GM20431 (cell line): ENCODE results near the gene PCSK6.

Experiments
- in situ Hi-C: fragments of 300-500 bp; cut with MseI, MboI; formaldehyde crosslinking; loops from one replicate; pipeline ENCODE4 v1.15.0; 2020; ENCODE audit warnings: low sequenced_read_pairs; ENCODE audit not compliant: unreplicated experiment

Gene PCSK6

DNA sequence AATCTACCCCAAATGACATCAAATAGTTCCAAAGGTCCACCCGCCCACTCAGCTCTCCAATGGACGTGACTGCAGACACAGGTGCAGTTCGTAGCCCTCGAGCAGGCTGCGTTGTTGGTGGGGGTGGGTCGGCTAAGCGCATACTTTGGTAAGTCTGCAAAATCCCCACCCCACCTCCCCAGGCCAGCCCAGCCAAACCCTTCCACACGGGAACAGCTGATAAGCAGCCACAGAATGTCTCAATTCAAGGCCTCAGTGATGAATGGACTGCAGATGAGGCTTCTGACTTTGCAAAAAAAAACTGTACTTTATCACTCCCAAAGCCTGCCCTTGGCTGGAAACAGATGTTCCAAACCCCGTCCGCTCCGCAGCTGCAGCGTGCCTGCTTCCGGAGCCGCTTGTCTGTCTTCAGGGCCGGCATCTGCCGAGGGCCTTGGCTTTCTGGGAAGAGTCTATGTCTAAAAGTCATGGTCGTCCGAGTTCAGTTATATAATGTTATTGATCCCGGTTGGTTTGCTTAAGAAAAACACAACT lies 38.2 kb downstream of the PCSK6 start:
- in situ Hi-C loops, result no loop called here

DNA sequence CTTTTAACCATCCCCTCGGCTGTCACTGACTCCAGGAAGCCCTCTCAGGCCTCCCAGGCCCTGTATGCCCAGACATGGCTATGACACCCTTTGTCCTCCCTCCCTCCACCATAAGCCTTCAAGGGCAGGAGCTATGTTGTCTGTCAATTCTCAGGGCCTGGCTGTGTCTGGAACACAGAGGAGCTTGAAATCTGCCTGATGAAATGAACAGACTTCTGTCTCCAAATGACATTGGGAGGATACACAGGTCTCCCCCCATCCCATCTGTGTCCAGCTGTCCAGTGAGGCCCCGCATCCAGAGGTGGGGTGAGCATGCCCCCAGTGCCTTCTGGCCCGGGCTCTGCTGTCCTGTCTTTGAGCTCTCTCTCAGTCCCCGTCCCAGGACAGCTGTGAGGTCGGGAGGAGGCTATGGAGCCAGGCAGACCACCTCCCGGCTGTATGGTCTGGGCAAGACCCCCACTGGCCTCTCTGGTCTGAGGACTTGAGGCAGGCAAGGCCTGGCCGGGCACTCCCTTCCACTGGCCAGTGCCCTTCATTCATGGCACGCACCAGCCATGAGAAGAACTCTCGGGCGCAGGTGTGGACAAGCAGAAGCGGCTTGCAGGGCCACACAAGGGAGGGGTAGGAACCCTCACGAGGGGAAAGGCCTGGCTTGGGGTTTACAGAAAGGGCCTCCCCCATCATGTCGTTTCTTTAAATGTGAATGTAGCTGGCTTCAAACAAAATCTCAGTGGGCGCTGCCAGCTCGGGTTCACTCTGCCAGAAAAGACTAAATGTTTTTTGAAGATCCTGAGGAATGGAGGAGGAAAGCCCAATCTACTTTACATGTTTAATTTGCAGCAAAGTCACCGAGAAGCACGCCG lies 38.9 kb downstream of the PCSK6 start:
- in situ Hi-C loops, result no loop called here

DNA sequence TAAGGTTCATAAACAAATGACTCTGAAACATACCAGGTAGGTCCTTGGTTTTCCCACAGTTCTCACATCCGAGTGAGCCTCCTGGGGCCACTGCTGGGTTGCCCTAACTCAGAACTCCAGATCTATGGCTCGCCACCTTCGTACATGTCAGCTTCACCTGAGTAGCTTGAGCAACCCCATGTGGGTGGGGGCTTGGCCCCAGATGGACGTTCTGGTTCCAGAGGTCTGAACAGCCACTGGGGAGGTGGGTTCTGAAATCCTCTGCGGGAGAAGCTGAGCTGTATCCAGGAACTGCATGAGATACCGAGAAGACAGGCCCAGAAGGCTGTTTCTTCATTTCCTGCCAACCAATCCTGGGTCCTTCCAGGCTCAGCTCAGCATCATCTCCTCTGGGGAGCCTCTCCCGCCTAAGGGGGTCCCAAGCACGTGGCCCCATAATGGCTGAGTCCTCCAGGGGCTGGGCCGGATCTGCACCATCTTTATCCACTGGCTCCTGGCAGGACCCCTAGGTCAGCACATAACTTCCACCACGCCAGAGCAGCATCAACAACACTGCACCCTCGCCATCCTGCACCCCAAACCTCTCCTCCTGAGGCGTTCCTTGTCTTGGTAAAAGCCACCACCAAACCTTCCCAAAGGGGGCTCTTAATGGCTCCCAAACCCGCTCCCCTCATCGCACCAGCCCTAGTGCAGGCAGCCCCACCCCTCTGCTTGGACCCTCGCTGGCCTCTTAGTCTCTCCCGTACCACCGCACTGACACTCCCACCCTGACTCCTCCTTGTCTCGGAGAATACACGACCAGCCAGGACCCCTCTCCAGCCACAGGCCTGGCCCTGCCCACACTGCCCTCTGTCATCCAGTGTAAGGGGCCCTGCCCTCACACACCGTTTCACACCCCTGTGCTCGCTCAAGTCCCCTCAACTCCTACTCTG lies 39.8 kb downstream of the PCSK6 start:
- in situ Hi-C loops, result no loop called here

DNA sequence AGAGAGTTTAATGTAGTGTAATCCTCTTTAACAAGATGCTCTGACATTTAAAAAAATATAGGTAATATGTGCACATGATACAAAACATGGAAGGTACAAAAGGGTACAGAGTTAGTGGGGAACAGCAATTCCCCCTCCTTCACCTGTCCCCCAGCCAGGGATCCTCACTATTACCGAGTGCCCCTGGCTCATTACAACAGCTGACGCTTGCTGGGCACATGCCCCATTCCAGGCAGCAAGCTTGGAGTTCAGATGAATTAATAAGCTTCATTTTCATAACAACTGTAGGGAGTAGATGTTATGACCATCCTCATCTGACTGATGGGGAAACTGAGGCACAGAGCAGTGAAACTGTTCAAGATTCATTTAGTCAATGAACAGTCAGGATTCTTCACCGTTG lies 41.2 kb downstream of the PCSK6 start:
- in situ Hi-C loops, result no loop called here

DNA sequence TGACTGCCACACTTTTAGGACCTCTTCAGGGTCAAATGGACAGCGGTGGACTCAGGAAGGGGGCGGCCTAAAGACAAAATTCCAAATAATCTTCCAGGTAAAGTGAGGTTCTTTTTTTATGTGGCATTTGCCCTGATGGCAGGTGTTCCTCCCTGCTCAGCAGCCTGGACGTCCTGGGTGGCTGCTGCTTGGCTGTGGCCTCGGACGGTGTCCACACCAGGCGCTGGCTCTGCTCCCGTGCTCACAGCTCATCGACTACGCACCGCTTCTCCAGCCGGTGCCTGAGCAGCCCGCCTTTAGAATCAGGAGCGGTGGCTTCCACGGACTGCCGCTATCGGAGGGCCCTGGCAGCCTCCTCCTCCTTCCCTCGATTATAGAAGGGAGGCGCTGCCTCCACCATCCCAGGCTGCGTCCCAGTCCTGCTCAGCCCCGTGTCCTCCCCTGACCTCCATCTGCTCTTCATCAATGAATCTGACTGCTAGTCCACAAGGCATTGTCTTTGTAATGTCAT lies 41.9 kb downstream of the PCSK6 start:
- in situ Hi-C loops, result no loop called here

DNA sequence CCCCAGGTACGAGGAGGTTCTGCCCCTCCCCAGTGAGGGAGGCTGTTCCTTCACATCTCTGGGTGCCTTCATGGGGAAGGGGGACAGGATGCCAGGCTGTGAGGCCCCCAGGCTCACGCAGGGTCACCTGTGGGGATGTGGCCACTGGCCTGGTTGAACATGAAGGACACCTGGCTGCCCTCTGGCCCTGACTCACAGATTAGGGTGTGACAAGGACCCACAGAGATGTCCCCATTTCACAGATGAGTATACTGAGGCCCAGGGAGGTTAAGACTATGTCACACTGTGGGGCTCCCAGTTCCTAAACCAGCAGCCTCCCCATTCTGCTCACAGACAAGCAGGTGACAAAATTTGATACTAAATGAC lies 42.4 kb downstream of the PCSK6 start:
- in situ Hi-C loops, result no loop called here

DNA sequence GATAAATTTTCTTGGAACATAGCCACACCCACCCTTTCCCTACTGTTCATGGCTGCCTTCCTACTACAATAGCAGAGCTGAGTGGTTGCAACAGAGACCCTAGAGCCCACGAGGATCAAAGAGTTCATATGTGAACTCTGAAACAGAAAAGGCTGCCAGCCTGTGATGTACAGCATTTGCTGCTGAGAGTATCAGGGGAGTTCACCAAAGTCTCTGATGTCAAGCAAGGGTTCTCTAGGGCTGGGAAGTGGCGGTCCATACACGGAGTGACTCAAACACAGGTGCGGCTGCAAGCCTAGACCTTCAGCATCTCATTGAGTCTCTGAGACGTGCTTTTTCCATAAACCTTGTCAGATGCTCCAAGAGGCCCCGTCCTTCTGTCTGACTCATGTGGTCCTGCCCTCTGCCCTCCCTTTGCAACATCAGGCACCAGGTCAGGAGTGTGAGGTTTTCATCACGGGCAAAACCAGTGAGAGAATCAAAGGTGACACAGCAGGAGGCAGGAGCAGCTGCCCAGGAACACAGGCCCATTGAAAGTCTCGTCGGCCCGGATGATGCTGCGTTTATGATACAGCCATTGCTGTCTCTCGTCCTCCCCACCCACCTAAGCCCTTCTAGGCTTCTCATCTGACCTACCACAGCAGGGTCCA lies 42.9 kb downstream of the PCSK6 start:
- in situ Hi-C loops, result no loop called here

DNA sequence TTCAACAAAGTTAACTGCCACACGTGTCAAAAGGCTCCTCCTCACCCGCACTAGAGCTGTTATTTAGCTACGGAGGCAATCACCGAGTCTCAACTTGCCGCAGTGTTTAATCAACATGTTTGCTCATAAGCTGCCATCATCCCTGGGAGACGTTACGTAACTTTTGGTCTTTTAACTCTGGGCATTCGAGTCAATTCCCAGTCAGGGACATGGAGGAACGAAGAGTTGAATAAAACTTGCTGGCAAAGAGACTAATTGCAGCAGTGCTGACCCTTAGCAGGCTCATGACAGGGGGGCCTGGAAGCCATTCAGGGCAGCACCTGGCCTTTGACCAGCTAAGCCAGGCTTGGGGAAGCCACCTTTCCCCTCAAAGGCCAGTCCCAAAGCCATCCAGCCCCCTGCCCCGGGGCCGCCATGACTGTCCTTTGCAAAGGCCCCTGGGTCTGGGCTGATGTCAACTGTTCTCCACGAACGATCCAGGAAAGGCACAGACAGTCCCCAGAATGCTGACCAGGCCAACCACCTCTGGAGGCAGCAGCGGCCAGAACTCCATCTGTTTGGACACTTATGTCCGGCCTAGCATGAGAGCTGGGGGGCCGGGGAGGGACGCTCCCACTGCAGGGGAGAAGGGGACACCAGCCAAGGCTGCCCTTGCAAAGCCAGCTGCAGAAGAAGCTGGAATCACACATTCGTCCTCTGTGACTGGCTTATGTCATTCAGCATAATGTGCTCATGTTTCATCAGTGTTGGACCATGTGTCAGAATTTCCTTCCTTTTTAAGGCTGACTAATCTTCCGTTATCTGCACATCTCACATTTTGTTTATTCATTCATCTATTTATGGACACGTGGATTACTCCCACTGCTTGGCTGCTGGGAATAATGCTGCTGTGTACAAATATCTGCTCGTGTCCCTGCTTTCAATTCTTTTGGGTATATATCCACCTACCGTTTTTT lies 43.7 kb downstream of the PCSK6 start:
- in situ Hi-C loops, result no loop called here

DNA sequence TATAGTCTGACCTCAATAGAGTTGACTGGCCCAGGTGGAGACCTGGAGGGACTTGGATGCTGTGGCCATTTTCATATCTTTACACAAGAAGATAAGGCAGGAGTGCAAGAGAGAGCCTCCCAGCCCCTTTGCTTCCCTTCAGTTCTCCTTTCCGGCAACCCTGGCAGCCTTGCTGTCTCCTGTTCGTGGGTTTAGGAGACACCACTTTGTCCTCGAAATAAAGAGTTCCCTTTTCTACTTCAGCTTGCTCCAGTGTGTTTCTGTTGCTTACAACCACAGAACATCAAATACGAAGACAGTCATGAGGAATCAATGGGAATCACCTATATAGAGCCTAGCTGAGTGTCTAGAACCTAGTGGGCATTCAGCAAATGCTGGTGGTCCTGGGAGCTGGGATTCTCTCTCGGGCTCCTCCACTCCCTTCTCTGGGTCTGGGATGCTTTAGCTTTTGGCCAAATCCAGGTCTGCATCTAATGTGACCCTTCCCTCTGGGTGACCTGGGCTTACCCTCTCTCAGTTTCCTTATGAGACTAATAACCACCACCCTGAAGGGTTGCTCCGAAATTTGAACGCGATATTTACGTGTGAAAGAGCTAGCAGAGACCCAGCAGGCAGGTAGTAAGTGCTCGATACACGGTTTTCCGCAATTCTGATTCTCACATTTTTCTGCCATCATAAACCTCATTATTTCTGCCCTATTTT lies 44.5 kb downstream of the PCSK6 start:
- in situ Hi-C loops, result no loop called here

DNA sequence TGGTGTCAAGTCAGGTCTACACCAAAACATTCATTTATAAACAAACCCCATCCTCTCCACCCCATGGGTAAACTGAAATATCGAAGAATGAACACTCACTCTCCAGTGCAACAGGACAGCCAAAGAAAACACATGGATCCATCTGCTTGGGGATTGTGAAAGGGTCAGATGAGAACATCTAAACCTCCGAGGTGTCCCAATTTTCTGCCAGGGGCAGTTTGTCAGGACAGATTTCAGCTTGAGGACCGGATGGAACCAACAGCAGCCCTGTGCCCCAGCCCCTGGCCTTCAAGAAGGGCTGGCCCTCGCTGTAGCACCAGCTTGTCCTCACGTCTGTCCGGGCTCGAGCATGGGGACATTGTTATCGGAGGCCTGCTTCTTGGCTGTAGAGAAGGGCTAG lies 45.5 kb downstream of the PCSK6 start:
- in situ Hi-C loops, result no loop called here

DNA sequence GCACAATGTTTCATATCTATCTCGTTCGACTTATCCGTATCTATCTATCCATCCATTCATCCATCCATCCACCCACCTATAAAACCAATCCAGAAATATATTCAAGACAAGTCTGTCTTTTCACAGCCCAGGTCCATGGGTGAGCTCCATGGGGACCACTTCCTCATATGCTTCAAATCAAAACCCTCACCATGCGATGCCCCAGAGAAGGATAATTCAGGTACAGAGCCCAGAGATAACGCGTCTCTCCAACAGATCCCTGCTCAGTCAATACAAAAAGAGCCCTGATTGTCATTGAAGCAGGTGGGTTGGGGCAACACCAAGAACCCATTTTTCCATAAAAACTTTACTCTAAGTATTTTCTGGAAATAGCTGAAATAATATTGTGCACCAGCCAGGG lies 47.2 kb downstream of the PCSK6 start:
- in situ Hi-C loops, result no loop called here

DNA sequence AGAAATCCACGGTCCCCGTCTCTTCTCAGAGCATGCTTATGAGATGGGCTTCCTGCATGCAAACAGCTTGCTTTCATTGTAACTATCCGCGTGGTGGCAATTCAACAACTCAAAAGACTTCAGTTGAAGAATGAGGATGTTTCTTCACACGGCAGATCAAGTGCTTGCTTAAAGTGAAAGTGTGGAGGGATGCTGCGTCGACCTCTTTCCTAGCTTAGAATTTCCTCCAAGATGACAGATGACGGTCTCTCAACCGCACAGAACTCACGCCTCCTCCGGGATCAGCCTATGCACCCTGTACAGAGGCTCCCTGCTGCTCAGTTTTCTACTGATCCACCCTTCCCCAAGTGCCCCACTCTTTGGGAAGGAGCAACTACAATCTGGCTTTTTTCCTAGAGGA lies 47.8 kb downstream of the PCSK6 start:
- in situ Hi-C loops, result no loop called here

DNA sequence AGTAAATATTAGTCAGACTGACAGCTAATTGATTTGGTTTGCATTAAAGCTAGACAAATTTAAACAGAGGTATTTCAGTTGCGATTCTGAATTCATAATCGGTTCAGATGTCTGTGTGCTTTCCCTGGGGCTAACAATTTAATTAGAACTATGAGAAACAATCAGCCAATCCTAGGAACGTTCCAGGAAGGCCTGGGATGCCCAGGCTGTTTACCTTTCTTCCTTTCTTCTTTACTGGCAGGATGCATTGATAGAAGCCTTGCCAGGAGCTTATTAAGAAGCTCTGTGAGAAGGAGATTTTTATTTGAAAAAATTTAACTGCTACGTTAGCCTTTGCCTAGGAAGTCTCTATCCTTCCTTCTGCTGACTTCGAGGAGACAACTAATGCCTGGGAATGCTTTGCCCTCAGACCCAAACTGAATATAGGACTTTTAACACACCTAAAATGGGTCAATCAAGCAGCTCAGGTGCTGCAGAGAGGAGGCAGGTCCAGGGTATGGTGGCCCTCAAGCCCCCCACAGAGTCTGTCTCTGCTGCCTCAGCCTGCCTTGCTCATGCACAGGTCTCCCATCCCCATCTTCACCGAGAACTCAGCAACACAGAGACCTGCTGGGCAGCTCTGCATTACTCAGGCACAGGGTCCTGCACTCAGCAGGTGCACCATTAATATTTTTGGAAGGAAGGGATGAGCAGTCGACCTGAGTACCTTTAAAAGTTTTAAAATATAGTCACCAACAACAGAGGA lies 48.5 kb downstream of the PCSK6 start:
- in situ Hi-C loops, result no loop called here

DNA sequence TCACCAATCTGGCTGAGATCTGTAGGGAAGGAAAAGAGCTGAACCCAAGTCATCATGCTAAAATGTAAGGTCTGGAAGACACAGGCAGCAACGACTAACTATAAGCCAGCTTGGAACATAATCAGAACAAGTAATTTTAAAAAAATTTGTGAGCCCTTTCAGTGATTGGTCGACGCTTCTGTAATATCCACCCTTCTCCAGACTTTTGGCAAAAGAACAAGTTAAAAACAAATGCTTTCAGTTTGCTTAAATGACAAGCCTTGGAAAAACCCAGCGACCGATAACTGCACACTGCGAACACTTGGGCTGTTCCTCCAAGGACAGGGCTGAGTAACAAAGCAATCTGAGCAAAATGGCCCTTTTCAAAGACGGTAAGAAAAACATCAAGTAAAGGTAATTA lies 49.6 kb downstream of the PCSK6 start:
- in situ Hi-C loops, result no loop called here

DNA sequence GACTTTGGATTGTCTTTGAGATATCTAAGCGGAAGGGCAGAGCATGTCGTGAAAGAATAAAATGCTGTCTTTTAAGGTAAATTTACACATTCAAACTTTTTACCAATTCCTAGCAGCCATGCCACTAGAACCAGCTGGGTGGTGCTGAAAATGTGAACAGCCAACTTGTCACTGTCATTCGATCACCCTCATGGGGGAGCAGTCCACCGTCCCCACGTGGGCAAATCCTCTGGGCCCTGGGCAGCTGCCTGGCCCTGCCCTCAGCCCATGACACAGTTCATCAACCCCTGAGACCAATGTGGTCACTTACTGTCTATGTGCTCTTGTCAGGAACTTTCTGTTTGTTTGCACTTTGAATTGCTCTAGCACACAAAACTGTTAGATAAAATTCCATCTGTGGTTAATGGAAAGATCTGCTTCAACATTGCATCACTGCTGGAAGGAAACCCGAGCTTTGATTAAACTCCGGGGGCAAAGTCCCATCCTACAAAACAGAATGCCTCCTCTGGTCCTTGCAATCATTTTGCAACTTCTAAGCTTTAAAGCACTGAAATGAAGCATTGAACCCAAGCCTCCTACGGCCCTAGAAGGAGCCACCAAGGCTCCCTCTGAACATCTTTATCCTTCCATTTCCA lies 50.1 kb downstream of the PCSK6 start:
- in situ Hi-C loops, result no loop called here

DNA sequence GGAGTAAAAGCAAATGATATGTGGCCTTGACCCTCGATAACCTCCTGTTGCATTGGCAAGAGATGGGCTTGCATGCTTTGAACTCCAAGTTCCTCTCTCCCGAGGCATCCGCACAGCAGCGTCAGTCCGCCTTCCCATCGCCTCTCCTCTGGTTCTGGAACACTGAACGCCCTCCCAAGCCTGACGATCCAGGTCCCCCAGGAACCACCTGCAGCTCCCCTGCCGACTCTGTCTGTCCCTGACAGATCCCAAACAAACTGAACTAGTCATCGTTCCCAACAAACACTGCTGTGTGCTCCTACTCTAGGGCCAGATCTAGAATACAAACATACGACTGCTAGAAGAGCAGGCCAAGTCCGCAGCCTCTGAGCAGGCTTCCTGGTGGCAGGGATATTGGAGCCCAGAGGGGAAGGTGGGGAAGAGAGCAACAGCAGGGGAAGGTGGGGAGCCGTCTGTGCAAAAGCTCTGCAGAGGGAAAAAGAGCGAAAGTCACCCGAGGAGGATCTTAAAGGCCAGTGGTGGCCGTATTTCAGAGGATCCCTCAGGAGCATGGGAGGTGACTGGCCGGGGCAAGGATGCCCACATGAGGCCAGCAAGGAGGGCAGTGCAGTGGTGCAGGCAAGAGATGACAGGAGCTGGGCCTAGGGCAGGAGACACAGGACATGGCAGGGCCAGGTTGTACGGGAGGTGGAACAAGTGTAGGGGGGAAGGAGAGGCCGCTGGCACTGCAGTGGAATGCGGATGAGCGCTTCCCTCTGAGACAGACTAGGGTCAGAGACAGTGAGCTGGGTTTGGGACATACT lies 50.8 kb downstream of the PCSK6 start:
- in situ Hi-C loops, result no loop called here
